NCI-H748 (cell line): ENCODE results near the gene PLCH1.

Experiments
- DNase-seq: peaks from one replicate; lab custom pipeline; 2025; ENCODE audit not compliant: unreplicated experiment; lab: John Stamatoyannopoulos, UW

PLCH1 gene

DNA sequence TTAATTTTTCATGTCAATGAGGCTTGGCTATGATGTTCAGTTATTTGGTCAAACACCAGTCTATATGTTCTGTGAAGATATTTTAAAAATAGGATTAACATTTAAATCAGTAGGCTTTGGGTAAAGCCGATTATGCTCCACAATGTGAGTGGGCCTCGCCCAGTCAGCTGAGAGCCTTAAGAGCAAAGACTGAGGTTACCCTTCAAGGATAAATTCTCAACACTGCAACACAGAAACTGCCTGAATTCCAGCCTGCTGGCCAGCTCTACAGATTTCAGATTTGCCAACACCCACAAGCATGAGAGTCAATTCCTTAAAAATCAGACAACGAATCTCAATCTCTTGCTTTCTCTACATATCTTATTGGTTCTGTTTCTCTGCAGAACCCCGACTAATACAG is 188.3 kb downstream of the PLCH1 start:
- no peak for DNase-seq

DNA sequence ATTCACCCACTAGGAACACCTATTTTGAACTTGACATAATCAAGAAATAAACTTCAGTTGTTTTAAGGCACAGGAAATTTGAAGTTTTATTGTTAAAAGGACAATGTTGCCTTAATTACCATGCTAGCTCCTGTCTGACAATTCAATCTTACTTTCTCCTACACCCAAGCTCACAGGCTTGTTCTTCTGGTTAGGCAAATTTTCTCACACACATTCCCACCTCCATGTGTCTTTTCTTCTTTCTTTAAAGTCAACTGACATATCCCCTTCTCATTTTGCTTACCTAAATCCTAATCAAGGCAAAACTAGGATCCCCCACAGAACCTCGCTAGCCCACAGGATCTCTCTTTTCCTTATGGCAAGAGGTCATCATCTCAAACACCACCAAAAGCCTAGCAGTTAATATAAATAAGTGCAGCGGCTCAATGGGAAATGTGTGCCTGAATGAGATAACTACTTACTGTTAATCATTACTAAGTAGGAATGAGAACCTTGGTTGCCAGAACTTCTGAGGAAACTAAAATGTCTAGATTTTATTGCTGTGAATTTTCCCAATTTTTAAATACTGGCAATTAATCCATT is 189.3 kb downstream of the PLCH1 start:
- no peak for DNase-seq

DNA sequence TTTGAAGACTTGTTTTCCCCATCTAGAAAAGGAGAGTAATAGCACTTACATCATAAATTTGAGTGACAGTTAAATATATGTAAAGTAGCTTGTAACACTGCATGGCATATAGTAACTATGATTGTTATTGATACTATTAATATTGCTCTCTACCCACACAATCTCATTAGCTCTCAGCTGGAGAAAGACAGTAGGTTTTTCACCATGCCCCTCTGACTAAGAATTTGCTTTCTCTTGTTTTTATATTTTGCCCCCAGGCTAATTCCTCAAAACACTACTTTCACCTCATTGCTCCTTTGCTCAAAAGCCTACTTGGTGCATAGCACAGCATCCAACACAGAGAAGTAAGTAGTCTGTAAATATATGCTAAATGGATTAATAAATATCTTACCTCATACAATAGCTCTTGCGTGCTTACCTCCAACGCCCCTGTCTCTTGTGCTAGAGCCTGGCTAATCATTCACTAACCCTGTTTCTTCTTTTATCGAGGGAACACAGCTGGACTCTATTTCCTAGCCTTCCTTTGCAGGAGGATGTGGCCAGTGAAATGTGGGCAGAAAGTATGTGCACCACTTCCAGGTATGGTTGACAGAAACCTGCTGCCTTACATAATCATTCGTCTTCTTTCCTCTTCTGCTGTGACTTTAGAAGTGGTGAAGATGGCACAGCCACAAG is 190.0 kb downstream of the PLCH1 start:
- DNase-seq, result no peak

DNA sequence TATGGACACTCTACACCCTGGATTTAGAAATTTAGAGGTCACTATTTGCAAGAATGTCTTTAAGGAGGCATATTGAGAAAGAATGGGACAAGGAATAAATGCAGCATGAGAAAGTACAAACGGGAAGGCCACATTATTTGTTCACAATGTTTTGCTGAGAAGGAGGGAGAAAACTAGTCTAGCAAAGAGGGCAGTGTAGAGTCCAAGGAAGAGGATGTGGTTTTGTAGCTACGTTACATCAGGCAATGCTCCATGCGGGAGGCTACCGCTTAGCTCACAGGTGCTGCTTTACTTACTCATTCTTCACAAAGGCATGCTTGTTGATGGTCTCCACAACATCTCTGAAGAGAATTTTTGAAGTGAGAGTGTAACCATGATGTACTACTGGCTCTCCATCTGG is 191.1 kb downstream of the PLCH1 start:
- no peak for DNase-seq

DNA sequence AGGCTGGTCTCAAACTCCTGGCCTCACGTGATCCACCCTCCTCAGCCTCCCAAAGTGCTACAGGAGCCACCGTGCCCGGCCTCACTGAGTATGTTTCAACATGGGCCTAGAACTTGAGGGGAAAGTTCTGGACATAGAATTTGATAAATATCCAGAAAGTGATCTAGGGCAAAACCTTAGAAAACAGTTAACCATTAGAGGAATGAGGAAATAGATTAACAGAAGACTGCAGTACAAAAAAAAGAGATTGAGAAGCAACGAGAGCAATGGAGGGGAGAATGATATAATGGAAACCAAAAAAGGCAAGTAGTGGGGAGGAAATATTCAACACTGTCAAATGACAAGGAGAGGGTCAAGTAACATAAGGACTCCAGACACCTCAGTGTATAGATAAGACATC is 191.5 kb downstream of the PLCH1 start:
- DNase-seq, result no peak

DNA sequence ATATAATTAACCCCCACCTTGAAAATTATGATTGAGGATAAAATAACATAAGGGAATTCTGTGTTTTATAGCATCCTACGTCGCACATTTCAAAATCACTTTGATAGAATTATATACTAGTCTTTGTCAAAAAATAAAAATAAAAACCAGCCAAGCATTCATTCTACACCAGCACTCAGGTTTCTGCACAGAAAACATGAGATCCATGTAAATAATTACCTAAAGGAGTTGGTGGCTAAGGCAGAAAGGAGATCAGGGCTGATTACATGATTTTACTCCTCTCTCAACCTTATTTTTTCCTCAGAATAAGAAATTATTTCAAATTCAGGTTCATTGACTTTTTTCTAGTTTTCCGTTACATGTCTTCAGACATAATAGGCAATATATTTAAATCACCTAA is 194.5 kb downstream of the PLCH1 start:
- no peak for DNase-seq

DNA sequence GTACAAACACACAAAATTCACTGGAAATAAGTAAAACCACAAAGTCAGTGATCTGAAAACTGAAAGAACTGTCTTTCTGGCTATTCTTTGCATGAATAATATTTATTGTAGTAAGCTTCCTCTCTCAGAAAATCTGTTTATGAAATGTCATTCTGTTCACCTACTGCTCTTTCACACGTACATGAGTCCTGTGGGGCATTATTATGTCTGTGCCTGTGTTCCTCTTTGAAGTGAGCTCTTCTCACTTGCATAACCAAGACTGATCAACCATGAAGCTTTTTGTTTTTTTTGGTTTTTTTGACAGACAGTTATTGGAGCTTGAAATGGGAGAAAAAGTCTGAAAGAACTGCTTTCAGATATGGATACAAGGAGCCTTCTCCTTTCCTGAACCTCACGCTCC is 195.8 kb downstream of the PLCH1 start:
- DNase-seq, result no peak

DNA sequence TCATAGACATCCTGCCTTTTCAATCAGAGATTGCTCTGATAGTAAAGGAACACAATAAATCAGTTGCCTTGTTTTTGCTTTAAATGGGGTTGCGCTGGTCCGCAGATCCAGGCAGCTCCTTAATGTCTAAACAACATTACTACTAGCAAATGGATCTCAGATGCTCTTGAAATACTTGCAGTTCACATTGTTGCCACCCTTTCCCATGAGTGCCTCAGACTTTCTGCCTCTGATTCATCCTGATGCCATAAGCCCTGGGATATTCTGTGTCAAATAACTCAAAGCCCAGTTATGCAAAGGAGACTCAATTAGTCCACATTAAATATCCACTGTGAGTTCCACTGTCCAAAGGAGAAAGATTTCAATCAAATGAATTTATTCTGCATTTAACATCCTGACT is 196.7 kb downstream of the PLCH1 start:
- DNase-seq, result no peak

DNA sequence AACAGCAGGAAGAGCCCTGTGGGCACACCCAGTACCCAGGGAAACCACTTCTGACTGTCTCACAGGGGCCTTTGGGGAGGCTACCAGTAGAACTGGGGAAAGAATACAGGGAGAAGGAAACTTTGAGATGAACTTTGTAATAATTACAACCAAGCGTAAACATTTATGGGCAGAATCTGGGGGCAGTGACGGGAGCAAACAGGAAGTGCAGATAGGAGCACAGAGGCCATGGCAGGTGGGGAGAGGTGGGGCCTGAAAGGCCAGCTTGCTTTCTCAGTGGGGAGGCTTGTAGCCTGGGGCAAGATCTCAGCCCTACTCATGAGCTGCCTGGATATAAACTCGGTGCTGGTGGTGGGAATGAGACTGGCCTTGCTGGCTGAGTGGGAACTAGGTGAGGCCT is 209.8 kb downstream of the PLCH1 start:
- no peak for DNase-seq

DNA sequence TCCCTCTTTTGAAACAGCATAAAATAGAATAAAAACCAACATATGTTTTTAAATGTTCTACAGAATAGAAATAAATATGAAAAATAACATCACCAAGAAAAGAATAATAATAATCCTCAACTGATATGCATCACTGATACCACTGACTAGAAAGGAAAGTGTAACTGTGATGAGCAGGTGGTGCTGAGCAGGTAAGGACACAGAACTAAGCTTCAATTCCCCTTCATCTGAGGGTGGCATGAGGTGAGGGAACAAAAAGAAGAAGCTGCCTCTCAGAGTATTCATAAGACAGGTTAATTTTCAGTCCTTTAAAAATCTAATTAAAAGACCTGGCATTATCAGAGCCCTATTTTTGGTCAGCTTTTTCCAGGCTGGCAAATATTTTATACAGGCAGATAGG is 216.3 kb downstream of the PLCH1 start:
- DNase-seq, result no peak

DNA sequence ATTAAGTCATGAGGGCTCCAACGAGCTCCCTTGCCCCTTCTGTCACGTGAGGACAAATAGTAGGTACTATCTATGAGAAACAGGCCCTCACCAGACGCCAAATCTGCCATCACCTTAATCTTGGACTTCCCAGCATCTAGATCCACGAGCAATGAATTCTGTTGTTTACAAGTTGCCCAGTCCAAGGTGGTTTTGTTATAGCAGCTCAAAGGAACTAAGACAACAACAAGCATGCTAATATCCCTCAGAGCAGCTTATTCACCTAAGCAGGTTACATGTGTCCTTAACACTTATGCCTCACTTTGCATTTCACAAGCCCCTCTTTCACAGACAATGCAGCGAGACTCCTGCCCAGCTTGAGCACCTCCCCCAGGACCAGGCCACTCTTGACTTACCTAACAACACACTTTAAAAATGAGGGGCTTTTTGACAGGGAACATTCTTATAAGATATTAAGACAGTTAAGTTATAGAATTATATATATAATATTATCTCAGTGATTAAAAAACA is 219.5 kb downstream of the PLCH1 start:
- DNase-seq, result no peak

DNA sequence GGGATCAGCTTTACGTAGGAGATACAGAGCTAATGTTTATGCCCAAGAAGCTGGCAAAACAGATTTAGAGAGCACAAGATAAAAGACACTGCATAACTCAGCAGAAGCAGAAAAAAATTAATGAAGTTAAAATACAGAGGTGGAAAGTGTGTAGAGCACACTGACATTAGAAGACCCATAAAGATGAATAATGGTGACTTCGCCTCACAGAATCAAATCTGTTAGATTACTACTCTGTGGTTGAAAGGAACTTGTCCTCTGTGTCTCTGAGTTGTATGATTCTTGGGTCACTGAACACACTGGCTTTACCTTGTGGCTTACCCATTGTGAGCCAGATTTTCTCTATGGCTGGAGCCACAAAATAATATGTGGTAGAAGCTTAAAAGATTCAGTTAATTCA is 224.4 kb downstream of the PLCH1 start:
- no peak for DNase-seq

DNA sequence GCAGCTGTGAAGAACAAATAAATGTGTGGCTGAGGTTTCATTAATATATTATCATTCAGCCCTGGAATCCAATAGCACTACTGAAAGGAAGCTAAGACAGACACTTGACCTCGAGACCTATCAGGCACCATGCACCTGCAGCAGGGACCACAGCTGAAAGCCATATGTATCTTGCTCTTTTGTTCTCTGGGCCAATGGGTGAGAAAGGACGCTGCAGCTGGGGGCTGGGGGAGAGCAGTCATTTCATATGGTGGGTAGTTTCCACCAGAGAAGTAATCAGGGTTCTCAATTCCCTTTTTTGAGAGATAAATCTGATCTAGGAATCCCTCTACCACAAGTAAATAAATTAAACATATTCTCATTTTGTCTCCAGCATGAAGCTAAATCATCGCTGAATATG is 225.8 kb downstream of the PLCH1 start:
- DNase-seq, result peak; percentile 66

DNA sequence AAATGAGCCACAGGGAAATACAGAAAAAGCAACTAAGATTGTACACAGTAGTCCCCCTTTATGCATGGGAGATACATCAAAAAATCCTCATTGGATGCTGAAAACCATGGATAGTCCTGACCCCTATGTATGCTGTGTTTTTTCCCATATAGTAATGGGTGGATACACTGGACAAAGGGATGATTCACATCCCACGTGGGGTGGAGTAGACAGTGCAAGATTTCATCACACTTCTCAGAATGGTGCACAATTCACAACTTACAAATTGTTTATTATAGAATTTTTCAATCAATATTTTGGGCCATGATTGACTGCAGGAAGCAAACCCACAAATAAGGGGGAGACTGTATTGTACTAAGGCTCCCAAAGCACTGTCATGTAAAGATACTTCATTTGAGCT is 227.0 kb downstream of the PLCH1 start:
- no peak for DNase-seq

DNA sequence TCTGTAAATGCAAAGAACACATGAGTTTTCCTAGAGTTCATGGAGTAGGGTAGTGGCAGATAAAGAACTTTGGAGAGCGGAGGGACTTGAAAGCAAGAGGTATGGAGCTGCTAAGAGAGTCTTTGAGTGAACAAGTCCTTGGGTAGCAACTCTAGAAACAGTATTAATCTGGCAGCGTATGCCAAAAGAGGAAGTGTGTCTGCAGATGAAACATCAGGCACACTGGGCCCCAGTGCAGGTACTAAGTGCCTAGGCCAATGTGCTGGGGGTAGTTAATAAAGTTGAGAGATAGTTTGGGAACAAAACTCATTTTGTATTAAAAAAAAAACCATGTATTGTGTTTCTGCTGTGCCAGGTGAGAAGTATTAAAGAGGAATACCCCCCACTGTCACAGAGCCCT is 228.4 kb downstream of the PLCH1 start:
- DNase-seq, result no peak

DNA sequence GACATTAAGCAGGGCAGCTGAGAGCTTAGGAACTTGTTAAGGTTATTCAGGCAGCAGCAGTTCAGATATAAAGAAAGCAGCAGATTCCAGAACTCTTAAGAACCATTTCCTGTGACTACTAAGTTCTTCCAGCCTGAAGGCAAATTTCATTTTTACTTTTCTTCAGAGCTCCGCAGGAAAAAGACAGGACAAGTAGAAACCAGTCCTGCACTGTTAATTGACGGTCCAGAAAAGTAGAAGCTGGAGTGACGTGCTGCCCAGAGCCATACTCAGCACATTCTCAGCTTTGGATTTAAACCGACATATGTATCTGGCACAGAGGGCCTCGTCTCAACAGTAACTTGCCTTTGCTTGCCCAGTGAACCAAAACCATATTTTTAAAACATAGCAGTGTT is 232.0 kb downstream of the PLCH1 start:
- DNase-seq, result no peak

DNA sequence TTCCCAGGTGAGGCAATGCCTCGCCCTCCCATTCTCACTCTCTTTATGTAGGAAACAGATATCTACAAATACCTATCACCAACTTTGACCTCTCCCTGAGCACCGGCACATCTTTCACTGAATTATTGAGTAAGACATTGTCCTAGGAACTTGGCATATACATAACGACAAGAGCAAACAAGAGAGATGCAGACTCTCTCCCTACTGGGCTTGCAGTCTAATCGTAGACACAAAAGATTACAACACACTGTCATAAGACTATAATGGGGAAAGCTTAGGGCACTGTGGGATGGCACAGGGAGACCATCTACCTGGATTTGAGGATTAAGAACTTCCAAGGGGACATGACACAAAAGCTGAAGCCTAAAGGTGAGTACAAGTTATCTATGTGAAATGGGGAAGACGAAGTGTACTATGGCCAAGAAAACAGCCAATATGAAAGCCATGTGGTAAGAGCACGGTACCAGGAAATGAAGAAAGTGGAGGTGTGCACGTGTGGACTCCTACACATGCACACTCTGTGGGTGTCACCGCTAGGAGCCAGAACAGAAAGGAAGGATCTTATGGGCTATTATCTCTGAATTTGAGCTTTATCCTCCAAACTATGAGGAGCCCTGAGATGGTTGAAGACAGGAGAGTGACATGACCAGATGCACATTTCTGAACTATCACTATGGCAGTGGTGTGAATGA is 232.6 kb downstream of the PLCH1 start:
- no peak for DNase-seq

DNA sequence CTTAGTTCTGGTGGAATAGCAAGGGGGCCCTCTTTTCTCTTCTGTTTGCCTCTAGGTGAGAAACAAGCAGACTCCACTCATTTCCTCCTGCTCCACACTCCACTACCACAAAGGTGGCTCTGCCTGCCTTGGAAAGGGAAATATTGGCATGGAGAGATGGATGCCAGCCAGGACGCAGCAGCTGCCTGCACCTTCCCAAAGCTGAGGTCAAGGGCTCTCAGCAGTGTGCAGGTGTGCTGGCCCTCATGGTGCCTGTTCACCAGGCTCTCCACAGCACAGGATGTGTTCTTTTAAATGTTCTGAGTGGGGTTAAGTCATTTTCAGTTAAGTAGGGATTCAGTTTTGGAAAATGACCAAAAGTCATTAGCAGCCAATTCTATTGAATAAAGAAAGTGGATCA is 240.2 kb downstream of the PLCH1 start:
- peak; percentile 80 for DNase-seq

DNA sequence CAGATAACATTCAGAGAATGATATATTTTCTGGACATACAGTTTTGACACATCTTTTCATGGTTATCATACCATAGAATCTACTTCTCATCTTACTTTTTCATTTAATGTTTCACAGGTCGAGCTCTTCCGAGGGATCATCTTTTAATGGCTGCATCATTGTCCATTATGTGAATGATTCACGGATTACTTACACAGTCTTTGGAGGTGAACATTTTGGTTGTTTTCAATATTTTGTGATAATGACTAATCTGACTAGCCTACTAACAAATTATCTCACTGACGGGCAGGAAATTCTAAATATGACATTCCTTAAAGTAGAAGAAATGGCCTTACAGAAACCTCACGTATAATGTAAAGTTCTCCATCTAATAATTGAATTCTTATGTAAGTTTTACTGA is 242.2 kb downstream of the PLCH1 start:
- no peak for DNase-seq

DNA sequence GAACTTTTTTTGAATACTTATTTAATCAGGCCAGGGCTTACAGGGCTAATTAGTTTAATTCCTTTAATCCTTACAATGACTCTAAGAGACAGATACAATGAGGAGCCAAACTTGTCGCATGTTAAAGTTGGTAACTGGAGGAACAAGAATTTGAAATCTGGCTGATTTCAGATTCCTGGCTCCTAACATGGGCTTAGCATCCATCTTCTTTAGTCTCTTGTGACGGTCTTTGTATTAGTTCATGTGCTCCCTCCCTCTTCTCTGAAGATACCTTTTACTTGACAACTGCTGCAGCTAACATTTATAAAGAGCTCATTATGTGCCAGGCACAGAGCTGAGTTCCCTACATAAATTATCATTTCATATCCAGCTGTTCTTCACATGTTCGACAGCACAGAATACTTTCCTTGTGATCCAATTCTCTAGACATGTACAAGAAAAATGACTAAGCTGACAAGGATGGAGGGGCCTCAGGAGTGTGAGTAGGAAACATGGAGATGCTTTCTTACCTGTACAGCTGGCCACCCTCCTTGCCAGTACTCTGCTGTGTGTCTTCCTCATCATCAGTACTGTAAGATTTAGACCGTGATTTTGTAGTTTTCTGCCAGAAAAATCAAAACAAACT is 244.6 kb downstream of the PLCH1 start:
- DNase-seq, result no peak

DNA sequence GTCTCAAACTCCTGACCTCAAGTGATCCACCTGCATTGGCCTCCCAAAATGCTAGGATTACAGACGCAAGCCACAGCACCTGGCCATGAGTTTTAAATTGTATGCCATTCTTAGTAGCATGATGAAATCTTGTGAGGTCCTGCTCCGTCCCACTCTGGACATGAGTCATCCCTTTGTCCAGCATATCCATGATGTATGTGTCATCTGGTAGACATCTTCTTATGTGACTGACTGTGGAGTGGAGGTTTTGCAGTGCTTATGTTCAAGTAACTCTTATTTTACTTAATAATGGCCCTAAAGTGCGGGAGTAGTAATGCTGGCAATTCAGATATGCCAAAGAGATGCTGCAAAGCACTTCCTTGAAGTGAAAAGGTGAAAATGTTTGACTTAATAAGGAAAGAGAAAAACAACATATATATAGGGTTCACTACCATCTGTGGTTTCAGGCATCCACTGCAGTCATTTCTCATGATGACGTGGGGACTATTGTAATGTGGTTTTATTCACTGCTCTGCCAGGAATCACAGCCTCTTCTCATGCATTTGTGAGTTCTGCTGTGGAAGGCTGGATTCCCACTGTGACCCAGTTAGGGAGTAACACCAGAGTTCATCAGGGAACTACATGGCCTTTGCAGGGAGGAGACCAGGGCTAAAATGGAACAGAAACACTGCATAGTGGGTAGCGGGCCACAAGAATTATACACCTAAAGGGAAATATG is 246.8 kb downstream of the PLCH1 start:
- DNase-seq, result no peak
